Neural progenitor cell (in vitro differentiated cells): ENCODE measurements around the gene SPEF1. TPM values are rescaled to one million over a fixed set of nuclear protein-coding genes. Genes with fewer than 3 reads are reported as not detected.
A peak's percentile ranks its signal among the peaks of the same experiment; 100 is the strongest.

Experiments
- DNase-seq: peaks from one replicate; pipeline ENCODE4 v3.0.0-alpha.2; 2016; ENCODE audit warnings: low spot score
- H2AFZ ChIP-seq: fragments of 200-600 bp; sonication (generic); replicated peaks from 2 replicates; pipeline ENCODE4 v1.6.1; 2016; ENCODE audit warnings: antibody characterized with exemption
- H3F3A ChIP-seq: fragments of 200-600 bp; sonication (generic); 2 replicates; pipeline ENCODE4 v1.6.1; 2016; ENCODE audit warnings: antibody characterized with exemption, low read depth
- H3K27ac ChIP-seq: fragments of 200-600 bp; sonication (generic); 2 replicates; pipeline ENCODE4 v1.5.1; 2016; ENCODE audit warnings: mild to moderate bottlenecking
- H3K27me3 ChIP-seq: fragments of 200-600 bp; sonication (generic); 2 replicates; pipeline ENCODE4 v1.6.1; 2016; ENCODE audit warnings: mild to moderate bottlenecking, moderate library complexity
- H3K36me3 ChIP-seq: fragments of 200-600 bp; sonication (generic); 2 replicates; pipeline ENCODE4 v1.5.1; 2016
- H3K4me1 ChIP-seq: fragments of 200-600 bp; sonication (generic); 2 replicates; pipeline ENCODE4 v1.6.1; 2016; ENCODE audit warnings: mixed run types
- H3K4me2 ChIP-seq: fragments of 200-600 bp; sonication (generic); 2 replicates; pipeline ENCODE4 v1.6.1; 2016
- H3K4me3 ChIP-seq: fragments of 200-600 bp; sonication (generic); 2 replicates; pipeline ENCODE4 v1.5.1; 2016
- H3K79me2 ChIP-seq: fragments of 200-600 bp; sonication (generic); 2 replicates; pipeline ENCODE4 v1.6.1; 2016; ENCODE audit warnings: low read depth
- H3K9ac ChIP-seq: fragments of 200-600 bp; sonication (generic); 2 replicates; pipeline ENCODE4 v1.6.1; 2016
- H3K9me3 ChIP-seq: fragments of 200-600 bp; sonication (generic); 2 replicates; pipeline ENCODE4 v1.5.1; 2016; ENCODE audit warnings: low read depth
- H4K20me1 ChIP-seq: fragments of 200-600 bp; sonication (generic); 2 replicates; pipeline ENCODE4 v1.6.1; 2016; ENCODE audit warnings: low read depth
- H3K27ac Mint-ChIP-seq: 3 replicates; pipeline ENCODE4 v1.8.0; 2021; ENCODE audit warnings: mixed read lengths
- H3K27me3 Mint-ChIP-seq: 2 replicates; pipeline ENCODE4 v1.8.0; 2022; ENCODE audit warnings: low read depth, mild to moderate bottlenecking, inconsistent platforms, moderate library complexity, mixed read lengths; ENCODE audit not compliant: insufficient read depth
- H3K36me3 Mint-ChIP-seq: 3 replicates; pipeline ENCODE4 v1.8.0; 2021; ENCODE audit warnings: mixed read lengths
- H3K4me1 Mint-ChIP-seq: 3 replicates; pipeline ENCODE4 v1.8.0; 2021; ENCODE audit warnings: mixed read lengths
- H3K4me3 Mint-ChIP-seq: 3 replicates; pipeline ENCODE4 v1.8.0; 2021; ENCODE audit warnings: mild to moderate bottlenecking, moderate library complexity, mixed read lengths
- H3K9me3 Mint-ChIP-seq: 3 replicates; pipeline ENCODE4 v1.8.0; 2020; ENCODE audit warnings: mixed read lengths
- EZH2 ChIP-seq: fragments of 200-600 bp; sonication (generic); IDR thresholded peaks from 2 replicates; pipeline ENCODE4 v1.6.1; 2017; ENCODE audit warnings: antibody characterized with exemption, mild to moderate bottlenecking, moderate library complexity
- EZH2phosphoT487 ChIP-seq: fragments of 200-600 bp; sonication (generic); IDR thresholded peaks from 2 replicates; pipeline ENCODE4 v1.6.1; 2017; ENCODE audit warnings: antibody characterized with exemption
- total RNA-seq: library from RNA; depleted of rRNA; stranded (reverse); fragments of >200 nt; gene quantifications from 2 replicates; pipeline ENCODE4 v1.2.3, GENCODE V29; 2015; ENCODE audit warnings: low replicate concordance
- TF ChIP-seq, protein P1 (sequence below): fragments of 200-600 bp; sonication (generic); IDR thresholded peaks from 2 replicates; pipeline ENCODE4 v1.5.1; 2017; ENCODE audit warnings: antibody characterized with exemption, mild to moderate bottlenecking

SPEF1 gene
- total RNA-seq, 1 donor from 2014 or later = 1.2 TPM

DNA sequence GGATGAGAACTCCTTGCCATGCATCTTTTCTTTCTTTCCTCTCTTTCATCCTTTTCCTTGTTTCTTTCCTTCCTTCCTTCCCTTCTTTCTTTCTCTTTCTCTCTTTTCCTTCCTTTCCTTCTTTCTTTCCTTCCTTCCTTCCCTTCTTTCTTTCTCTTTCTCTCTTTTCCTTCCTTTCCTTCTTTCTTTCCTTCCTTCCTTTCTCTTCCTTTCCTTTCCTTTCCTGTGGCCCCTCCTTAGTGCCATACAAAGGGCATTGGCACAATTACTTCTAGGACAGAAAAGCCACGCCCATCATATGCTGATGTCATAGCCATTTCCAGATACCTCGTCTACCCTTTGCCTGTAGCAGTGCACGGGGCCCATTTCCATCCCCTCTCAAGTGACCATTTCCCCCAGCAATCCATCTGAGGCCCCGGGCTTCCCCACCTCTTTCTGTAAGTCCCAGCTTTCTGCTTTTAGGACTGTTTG is 7.5 kb upstream of the SPEF1 start:
- H3K9me3 ChIP-seq = no peaks in the 10 kb centered on the region
- H3K79me2 ChIP-seq = peaks cover 21% of the 10 kb centered on the region
- Mint-ChIP-seq H3K27me3 (peaks cover 7% of the 10 kb centered on the region), H3K36me3 (peaks cover 6% of the 10 kb centered on the region), H3K4me3 (no peak overlapping the region), H3K9me3 (no peaks in the 10 kb centered on the region), H3K27ac (no peak overlapping the region), H3K4me1 (peaks cover 6% of the 10 kb centered on the region)
- H3K36me3 ChIP-seq = no peaks in the 10 kb centered on the region
- peaks cover 48% of the 10 kb centered on the region for H3K27me3 ChIP-seq
- no peak overlapping the region for H3K4me2 ChIP-seq
- DNase-seq = peak; percentile 1
- H3F3A ChIP-seq = peaks cover 3% of the 10 kb centered on the region
- H3K27ac ChIP-seq = no peak overlapping the region
- no peak for TF ChIP-seq EZH2
- TF ChIP-seq, protein P1, sequence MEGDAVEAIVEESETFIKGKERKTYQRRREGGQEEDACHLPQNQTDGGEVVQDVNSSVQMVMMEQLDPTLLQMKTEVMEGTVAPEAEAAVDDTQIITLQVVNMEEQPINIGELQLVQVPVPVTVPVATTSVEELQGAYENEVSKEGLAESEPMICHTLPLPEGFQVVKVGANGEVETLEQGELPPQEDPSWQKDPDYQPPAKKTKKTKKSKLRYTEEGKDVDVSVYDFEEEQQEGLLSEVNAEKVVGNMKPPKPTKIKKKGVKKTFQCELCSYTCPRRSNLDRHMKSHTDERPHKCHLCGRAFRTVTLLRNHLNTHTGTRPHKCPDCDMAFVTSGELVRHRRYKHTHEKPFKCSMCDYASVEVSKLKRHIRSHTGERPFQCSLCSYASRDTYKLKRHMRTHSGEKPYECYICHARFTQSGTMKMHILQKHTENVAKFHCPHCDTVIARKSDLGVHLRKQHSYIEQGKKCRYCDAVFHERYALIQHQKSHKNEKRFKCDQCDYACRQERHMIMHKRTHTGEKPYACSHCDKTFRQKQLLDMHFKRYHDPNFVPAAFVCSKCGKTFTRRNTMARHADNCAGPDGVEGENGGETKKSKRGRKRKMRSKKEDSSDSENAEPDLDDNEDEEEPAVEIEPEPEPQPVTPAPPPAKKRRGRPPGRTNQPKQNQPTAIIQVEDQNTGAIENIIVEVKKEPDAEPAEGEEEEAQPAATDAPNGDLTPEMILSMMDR = no peak
- no peak for TF ChIP-seq EZH2phosphoT487
- H2AFZ ChIP-seq = no peak overlapping the region
- H4K20me1 ChIP-seq = peaks cover 22% of the 10 kb centered on the region
- peaks cover 3% of the 10 kb centered on the region for H3K4me1 ChIP-seq
- H3K9ac ChIP-seq = no peak overlapping the region
- no peak overlapping the region for H3K4me3 ChIP-seq

DNA sequence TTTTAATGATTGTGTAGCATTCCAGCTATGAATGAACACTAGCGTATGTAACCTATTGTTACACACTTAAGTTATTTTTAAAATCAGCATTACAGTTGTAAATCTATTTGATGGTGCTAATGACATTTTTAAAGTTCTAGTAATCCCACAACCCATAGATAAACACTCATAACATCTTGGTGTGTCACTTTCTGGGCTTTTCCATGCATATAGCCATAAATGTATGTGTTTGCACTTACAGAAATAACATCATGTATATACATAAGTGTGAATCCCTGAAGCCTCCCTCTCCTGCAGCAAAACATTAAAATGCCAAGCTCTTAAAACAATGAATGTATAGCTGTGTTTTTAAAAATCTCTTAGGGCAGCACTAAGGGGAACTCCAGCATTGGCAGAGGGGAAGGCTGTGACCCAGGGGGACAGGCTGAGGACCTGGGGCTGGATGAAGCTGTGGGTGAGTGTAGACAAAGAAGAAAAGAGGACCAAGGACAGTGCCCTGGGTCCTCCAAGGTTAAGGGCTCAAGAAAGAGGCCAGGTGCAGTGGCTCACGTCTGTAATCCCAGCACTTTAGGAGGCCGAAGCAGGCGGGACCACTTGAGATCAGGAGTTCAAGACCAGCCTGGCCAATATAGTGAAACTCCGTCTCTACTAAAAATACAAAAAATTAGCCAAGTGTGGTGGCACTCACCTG is 6.2 kb upstream of the SPEF1 start:
- H3K9me3 Mint-ChIP-seq = no peaks in the 10 kb centered on the region
- H3K27ac Mint-ChIP-seq = no peak overlapping the region
- Histone ChIP-seq H4K20me1 (peaks cover 32% of the 10 kb centered on the region), H3K9me3 (no peaks in the 10 kb centered on the region), H3K4me3 (no peak overlapping the region), H3K4me2 (peak overlapping the region; percentile 30), H3K36me3 (no peaks in the 10 kb centered on the region), H3K4me1 (peaks cover 3% of the 10 kb centered on the region), H3K79me2 (peaks cover 21% of the 10 kb centered on the region), H3K9ac (no peak overlapping the region), H3K27ac (no peak overlapping the region), H3K27me3 (peaks cover 48% of the 10 kb centered on the region), H3F3A (peaks cover 4% of the 10 kb centered on the region), H2AFZ (no peak overlapping the region)
- no peak for TF ChIP-seq EZH2phosphoT487
- no peak for TF ChIP-seq EZH2
- TF ChIP-seq, protein P1 = no peak
- no peak for DNase-seq
- H3K4me3 Mint-ChIP-seq = peak overlapping the region; percentile 77
- peaks cover 10% of the 10 kb centered on the region for H3K4me1 Mint-ChIP-seq
- peaks cover 9% of the 10 kb centered on the region for H3K36me3 Mint-ChIP-seq
- H3K27me3 Mint-ChIP-seq = peaks cover 7% of the 10 kb centered on the region

DNA sequence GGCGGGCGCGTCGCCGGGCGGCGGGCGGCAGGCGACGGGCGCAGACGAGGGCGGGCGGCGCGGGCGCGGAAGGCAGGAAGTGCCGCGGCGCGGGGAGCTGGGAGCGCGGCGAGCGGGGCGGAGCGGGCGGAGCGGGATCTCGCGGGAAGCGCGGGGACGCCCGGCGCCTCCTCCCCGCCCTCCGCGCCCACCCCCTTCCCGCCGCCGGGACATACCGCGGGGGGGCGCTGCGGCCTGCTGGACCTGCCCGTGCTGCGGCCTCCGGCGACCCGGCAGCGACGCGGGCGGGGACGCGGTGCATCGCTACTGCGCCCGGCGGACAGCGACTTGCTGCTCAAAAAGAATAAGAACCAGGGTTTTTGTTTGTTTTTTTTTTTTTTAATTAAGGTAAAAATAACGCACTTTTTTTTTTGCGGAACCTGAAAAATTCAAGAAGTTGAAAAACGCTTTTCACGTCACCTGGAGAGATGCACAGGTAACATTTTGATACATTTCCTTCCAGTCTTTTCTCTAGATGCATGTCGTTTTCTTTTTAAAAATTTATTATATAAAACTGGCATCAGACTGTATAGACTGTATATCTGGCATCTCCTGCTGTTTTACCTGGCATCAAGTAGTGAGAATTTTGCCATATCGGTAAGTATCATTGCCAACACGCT is 5.5 kb upstream of the SPEF1 start, which contains the start of gene CENPB:
CENPB (minus strand) TSS at position 76 of the 659 bp plus-strand sequence. CDS start 257 bp downstream, outside the sequence.
- H3K4me1 Mint-ChIP-seq = peaks cover 10% of the 10 kb centered on the region
- no peak within 1 kb of the TSS for H3K27ac Mint-ChIP-seq
- Histone ChIP-seq H3F3A (peaks cover 11% of the 10 kb centered on the region), H3K79me2 (peaks cover 21% of the 10 kb centered on the region), H3K9me3 (no peaks in the 10 kb centered on the region), H3K27ac (no peak within 1 kb of the TSS), H3K27me3 (peaks cover 48% of the 10 kb centered on the region), H3K4me1 (peaks cover 3% of the 10 kb centered on the region), H3K4me3 (peak within 1 kb of the TSS; percentile 66), H3K9ac (peak within 1 kb of the TSS; percentile 55), H4K20me1 (peaks cover 32% of the 10 kb centered on the region), H3K4me2 (peak within 1 kb of the TSS; percentile 93), H3K36me3 (no peaks in the 10 kb centered on the region), H2AFZ (no peak within 1 kb of the TSS)
- TF ChIP-seq EZH2 = peak; percentile 48
- TF ChIP-seq, protein P1 = peak; percentile 83
- peak; percentile 32 for TF ChIP-seq EZH2phosphoT487
- H3K4me3 Mint-ChIP-seq = peak within 1 kb of the TSS; percentile 89
- DNase-seq = peak; percentile 95
- peaks cover 7% of the 10 kb centered on the region for H3K27me3 Mint-ChIP-seq
- no peaks in the 10 kb centered on the region for H3K9me3 Mint-ChIP-seq
- peaks cover 9% of the 10 kb centered on the region for H3K36me3 Mint-ChIP-seq
